COLO668 (cell line): Measurements from ENCODE around the gene SLC2A9.
"Not testable (repeated sequence)": the region's sequence is repeated elsewhere in the genome, so short reads cannot be mapped to it uniquely, and the experiment has no call there.

Experiments used
- DNase-seq: peaks from one replicate; lab custom pipeline; 2025; ENCODE audit not compliant: unreplicated experiment; lab: John Stamatoyannopoulos, UW

Gene SLC2A9

DNA sequence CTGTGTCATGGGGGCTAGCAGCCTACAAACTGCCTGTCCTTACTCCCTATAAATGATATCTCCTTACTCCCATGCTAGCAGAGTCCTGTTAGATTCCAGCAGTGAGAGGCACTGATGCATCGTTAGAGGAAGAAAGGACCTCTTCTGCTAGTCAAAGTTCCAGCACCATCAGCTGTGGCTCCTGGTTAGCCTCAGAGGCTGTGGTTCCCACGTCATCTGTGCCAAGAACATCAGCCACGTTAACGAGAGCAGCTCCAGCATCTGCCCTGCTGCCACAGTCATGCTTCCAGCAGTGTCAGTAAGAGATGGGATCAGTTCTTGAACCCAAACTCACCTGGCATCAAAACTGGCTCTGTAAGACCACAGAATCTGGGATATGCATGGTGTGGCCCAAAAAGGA, 88.5 kb downstream of the SLC2A9 start:
- no peak for DNase-seq

DNA sequence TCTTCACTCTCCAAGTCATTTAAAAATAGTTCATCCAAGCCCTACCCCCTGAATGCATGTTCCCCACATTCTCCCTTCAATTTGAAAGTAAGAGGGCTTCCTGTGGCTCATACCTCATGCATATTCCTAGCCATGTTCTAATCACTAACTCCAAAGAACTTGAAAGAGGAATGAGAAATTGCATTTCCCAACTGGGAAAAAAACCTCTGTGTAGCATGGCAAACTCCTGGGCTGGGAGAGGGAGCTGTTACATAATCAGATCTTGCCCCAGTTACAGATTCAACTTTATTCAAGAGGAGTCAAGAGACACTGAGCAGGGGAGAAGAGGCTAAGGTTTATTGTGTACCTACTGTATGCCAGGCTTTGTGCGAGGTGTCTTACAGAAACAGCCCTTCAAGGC, 90.2 kb downstream of the SLC2A9 start:
- DNase-seq: no peak

DNA sequence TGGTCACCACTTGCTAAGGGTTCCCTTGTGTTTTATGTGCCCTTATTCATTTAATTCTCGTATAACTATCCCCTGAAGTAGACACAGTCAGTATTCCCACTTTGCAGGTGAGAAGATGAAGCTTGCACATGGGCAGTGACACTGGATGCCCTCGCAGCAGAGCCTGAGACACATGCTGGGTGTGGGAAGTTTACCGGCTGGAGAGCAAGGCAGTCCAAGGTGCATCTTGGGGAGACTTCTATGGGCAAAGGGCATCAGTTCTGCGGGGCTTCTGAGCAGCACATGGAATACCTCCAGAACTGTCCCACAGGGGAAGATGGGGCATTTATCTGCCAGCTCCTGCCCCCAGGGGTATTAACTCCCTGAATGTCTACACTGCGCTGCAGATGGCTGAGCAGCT, 92.2 kb downstream of the SLC2A9 start:
- no peak for DNase-seq

DNA sequence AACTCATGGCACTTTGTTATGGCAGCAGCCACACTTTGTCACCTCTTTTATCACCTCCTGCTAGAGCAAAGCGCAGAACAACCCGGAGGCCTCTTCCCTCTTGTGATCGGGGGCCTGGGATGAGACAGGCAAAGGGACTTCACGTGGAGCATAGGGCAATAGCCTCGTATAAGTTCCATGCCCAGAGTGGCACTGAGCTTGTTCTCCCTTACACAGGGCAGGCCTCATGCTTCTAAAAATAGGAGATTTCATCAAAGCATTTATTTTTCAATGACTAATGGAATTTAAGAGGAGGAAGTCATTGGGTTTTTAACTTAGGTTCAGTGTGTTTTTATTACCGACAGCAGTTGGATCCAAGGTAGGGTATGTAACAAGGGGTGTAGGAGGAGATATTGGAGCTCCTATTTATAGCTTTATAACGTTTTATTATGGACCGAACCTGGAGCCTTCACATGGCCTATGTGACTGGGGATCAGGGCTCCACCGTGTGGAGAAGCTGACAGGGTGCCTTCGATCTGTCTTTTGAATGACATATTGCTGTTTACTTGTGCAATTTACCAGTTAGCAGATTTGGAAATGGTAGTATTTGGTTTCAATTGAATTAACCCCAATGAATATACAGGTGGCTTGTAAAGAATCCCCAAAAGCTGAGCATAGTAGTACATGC, 93.8 kb downstream of the SLC2A9 start:
- no peak for DNase-seq

DNA sequence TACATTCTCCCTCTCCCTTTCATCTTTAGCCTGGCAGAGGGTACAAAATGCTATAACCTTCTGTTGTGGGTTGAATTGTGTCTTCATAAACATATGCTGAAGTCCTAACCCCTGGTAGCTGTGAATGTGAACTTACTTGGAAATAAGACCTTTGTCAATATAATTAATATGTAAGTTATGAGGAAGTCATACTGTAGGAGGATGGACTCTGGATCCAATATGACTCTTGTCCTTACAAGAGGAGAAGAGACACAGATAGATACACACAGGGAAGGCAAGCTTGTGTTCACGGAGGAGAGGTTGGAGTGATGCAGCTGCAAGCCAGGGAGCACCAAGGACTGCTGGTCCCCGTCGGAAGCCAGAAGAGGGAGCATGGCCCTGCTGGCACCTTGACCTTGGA, 94.7 kb downstream of the SLC2A9 start:
- no peak for DNase-seq

DNA sequence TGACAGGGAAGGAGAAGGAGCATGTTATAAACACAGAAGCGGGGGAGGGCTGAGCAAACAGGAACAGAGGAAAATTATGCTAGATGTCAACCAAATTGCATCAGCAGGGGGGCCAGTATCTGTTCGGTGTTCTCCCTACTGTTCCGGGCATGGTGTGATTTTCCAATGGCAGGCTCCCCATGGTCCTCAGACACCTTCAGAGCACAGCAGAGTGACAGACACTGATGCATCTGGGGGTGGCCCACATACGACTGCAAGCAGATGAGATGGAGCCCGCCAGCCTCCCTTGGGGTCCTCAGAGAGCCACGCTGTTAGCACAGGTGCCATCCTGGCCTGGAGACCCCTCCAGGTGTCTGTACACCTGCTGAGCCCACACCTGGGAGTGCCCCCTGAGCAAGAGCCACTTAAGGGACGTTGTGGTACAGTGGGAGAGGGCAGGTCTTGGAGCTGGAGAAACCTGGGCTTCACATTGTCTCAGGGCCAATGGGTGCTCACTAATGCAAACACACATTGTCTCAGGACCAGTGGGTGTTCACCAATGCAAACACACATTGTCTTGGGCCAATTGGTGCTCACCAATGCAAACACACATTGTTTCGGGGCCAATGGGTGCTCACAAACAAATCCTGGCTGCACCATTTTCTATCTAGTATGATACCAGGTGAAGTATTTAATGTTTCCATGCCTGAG, 95.4 kb downstream of the SLC2A9 start:
- DNase-seq: no peak

DNA sequence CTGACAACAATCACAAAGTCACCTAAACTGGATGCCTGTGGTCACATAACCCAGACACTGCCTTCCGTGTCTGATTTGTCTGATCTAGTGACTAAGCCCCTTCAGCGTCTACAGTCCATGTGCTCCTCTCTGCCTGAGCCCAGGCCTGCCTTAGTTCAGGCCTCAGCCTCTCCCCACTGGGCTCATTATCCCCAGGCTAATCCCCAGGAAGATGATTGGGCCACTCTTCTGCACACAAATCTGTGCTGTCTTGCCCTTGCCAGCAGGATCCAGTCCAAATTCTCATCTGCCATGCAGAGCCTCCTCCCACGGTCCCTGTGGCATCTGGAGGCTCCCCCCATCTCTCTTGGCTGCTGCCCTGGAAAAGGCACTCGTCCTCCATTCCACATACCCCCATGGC, 96.5 kb downstream of the SLC2A9 start:
- no peak for DNase-seq

DNA sequence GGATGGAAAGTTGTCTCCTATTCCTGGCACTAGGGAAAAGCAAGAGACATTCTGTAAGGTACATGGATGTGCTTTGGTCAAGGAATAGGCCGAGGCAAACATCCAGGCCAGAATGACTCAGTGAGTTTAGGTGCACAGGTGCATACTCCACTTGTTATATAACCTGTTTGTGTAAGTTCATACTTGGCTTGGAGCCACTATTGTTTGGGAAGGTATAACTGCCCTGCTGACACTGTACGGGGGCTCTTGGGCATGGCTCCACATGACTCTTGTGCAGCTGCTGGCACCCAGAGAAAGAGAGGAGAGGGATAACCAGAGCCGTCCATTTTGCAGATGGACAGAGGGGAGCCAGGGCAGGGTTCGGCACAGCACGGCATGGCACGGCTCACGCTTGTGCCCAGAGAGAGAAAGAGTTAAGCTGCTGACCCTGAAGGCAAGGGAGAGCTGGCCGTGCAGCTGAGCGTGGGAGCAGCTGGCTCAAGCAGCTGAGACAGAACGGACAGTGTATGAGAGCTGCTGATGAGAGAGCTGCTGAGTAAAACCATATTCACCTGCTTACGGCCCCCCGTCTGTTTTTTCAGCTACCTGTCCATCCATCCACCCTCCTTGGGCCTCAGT, 98.0 kb downstream of the SLC2A9 start:
- DNase-seq: no peak

DNA sequence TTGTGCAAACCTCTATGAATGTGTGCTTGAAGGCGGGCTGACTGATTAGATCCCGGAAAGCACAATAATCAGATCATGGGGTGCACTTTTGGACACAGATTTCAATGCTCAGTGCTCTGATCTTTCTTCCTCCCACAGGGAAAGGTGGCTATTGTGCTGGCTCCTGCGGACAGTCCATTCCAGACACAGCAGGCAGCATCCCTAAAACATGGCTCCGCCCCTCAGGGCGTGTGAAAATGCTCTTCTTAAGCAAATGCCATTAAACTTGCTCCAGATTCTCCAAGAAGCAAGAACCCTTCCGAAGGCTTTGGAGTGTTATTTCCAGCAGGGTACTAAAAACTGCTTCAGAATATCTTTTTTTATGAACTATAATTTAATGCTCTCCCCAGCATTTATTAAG, 100.0 kb downstream of the SLC2A9 start:
- DNase-seq: no peak

DNA sequence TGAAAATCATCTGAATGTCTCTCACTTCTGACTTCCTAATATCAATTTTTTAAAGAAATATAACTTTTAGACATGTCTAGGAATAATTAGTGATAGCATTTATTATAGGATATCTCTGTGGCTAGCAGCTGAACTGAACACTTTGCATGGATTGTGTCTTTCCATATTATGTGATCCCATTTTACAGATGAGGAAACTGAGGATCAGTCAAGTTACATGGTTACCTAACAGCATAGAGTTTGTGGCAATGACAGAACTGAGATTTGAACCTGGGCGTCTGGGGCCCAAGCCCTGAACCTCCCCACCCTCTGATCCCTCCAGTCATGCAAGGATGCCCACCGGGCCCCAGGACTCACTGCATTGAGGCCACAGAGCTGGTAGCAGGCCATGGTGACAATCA, 101.3 kb downstream of the SLC2A9 start:
- no peak for DNase-seq

DNA sequence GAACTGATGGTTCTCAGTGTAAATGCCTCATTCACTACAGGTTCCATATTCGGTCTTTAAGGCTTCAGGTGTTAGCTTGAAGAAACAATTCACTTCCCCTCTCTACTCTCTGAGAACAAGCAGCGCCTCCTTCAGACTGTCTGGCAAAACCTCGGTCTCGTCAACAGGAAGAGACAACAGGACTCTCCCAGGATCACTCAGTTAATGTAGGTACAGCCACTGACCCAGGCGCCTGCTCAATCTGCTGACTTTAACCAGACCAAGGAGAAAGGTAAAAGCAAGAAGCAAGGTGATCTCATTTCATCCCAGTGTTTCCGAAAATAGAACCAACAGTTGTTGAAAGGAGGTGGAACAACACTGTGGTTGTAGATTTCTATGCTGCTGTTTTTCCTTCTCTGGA, 102.2 kb downstream of the SLC2A9 start:
- DNase-seq: no peak

DNA sequence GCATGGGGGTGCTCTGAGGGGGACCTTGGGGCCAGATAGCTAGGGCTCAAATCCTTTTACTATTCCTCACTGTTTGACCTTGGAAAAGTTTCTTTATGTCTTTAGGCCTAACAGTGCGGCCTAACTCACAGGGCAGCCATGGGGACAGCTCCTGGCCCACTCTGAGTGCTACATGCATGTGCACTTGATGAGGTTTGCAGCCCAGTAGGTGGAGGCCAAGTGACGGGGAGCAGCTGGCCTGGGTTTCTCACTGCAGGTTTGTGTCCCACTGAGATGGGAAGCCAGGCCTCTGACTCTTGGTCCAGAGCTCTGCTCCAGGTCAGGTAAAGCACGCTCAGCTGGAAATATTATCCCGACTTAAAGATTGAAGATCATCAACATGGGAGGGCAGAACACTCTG, 102.8 kb downstream of the SLC2A9 start:
- no peak for DNase-seq

DNA sequence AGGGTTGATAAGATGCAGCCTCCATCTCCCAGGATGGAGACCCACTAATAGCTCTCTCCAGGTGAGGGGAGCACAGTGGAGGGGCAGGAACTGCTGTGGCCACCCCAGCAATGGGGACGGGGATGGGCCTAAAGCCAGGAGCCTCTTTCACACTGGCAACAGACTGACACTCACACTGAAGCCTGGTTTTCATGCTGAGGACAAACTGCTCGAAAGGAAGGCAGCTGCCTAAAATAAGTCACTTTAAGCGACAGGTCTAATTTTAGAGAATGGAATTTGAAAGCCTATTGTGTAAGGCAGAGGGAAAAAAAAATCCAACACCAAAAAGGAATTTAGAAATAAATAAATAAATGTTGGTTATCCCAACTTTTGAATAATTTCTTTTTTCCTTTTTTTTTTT, 104.4 kb downstream of the SLC2A9 start:
- DNase-seq: no peak

DNA sequence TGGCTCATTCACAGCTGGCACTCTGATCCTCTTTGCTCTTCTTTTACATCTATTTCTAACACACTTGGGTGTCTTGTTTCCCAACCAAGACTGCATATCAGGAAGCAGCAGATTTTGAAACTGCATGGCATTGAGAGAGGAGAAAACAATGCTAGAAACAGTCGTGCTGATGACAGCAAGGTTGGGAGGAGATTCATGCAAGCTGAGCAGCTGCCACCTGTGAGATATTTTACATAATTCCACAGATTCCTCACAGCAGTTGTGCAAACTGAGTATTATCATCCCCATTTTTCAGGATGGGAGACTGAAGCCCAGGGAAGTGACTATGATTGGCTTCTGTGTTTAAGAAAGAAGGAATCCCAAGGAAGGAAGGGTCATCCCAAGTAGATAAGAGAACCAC, 105.0 kb downstream of the SLC2A9 start:
- DNase-seq: no peak

DNA sequence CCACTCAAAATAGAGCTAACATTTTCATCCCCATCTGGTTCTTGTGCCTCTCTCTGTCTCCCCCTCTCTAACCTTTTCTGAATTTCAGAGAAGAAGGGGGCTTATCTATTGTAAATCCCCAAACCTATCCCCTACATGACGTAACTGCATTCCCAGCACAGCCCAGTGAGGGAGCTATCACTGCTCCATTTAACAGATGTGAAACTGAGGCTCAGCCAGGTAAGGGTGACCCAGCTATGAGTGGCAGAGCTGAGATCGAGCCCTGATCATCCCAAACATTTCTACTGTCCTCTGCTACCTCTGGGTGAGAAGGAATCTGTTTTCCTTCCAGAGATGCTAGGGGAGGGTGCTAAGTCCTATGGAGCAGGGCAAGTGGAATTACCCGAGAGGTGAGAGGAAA, 107.5 kb downstream of the SLC2A9 start:
- no peak for DNase-seq

DNA sequence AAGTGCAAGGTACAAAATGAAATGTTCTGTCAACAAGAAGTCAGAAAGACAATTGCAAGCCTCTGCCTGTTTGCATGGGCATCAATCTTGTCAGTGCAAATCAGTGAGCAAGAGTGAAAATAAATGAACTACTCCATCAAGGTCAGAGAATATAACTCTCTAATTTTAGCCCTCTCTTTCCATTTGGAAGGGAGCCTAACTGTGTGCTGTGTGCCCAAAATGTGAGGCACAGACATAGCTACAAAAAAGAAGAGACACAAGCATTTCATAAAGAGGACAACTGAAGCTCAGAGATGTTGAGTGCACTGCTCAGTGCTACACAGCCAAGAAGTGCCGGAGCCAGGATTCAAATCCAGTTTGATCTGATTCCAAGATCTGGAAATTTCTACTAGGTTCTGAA, 114.3 kb downstream of the SLC2A9 start:
- no peak for DNase-seq

DNA sequence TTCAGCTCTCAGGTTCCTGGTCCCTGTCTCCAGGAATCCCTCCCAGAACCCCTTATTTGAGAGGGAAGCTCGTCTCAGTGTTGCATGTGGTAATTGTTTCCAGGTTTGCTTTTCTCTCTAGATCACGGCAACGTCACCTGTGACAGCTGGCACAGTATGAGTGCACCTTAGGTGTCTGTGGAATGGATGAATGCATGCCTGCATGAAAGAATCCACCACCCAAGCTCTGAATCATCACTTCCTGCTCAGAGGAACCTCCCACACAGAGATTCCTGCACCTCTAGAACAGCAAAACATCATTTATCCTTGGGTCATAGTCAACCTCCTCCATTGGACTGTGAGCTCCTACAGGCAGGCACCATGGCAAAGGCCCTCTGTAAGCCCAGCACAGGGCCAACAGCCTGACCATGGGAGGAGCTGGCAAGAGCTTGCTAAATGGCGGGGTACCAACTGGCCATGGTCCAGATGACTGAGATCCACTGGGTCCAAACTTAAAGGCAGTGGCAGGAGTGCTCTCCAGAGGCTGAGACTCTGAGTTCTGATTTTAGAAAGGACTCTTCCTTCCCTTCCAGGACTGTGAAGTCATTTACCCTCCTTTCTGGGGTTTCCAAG, 116.2 kb downstream of the SLC2A9 start:
- no peak for DNase-seq

DNA sequence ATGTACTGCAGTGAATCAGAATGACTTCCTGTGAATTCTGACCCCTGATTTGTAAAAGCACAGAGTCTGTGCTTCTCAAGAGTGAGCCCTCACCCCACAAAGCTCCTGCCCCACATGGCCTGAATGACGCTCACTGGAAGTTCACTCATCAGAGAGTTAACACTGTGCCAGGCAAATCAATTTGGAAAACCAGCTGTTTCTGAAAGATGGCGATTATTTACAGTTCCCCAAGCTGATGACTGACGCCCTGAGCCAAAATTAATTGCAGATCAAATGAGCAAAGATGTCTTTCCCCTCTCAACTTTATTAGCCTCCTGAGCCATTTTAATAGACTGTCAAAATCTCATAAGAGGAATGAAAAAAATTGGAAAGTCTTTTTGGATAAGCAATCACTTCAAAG, 118.0 kb downstream of the SLC2A9 start:
- no peak for DNase-seq

DNA sequence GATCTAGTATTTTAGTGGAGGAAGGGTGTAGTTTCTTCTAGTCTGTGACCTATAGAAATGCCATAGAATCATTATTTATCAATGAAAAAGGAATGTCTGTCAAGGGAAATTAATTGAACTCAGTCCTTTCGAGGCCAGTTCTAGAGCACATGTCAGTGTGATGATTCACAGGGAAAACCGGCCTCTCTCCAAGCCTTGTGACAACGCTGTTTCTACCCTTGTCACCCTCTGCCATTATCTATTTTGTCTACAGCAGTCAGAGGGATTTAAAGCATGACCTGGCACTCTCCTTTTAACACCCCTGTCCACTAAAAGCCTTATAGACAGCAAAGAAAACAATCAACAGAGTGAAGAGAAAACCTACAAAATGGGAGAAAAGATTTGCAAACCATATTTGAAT, 120.0 kb downstream of the SLC2A9 start:
- no peak for DNase-seq

DNA sequence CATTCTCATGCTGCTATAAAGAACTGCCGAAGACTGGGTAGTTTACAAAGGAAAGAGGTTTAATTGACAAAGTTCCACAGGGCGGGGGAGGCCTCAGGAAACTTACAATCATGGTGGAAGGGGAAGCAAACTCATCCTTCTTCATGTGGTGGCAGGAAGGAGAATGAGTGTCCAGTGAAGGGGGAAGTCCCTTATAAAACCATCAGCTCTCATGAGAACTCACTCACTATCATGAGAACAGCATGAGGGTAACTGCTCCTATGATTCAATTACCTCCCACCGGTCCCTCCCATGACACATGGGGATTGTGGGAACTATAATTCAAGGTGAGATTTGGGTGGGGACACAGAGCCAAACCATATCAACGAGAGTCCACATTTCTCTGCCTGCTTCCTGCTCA, 120.7 kb downstream of the SLC2A9 start:
- DNase-seq: not testable (repeated sequence)

DNA sequence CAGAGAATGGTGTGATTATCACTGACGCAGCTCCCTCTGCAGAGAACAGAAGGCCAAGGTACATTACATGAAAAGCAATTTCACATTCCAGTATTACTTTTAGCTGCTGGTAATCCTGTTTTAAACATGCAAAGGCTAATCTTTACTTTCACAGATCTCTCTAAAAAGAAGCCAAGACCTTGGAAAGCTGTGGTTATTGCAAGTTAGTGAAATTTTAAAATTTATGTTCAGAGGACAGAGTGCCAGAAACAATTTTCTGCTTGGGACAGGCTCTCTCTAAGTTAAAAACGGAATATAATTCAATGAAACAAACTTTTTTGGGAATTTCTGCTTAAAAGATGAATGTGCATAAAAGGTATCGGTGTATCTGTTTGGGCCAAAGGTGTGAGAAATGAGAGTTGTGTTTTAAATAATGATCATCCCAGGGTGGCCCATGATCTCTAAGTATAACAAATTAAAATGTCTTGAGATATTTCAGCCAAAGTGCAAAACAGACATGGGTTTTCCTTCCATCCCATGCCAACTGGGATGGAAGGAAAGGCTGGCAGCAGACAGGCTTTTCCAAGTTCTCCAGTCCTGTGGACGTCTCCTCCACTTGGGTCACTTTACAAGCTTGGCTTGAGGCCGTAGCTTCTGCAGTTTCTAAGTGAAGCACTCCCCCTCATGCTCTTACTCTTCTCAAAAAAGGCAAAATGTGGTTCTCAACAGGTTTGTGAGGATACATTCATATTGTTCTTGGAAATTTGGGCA, 121.8 kb downstream of the SLC2A9 start:
- no peak for DNase-seq
